MCF 10A (cell line): ENCODE measurements around the gene TRIM67. TPM values are rescaled to one million over a fixed set of nuclear protein-coding genes. Genes with fewer than 3 reads are reported as not detected.

ENCODE experiments used
- BruUV-seq: library from RNA; stranded (reverse); fragments of 400-500 nt; replicated peaks from 2 replicates; lab custom pipeline; 2021; lab: Mats Ljungman, UMichigan
- CTCF ChIA-PET: fragments of 300-600 bp; sonication (Branson Sonifier 250); formaldehyde crosslinking; extraction: SDS; loops from one replicate; lab custom pipeline; 2021; ENCODE audit warnings: antibody characterized with exemption, inconsistent platforms; lab: Yijun Ruan, JAX
- POLR2A ChIA-PET: fragments of 300-600, 350-650 bp; sonication (Branson Sonifier 250); formaldehyde crosslinking; extraction: SDS; loops from one replicate; lab custom pipeline; 2020; ENCODE audit warnings: antibody characterized with exemption, inconsistent platforms; lab: Yijun Ruan, JAX
- DNase-seq: peaks from one replicate; pipeline ENCODE4 v3.0.0-alpha.2; 2018; ENCODE audit not compliant: unreplicated experiment
- H3K27ac Mint-ChIP-seq: one replicate; pipeline ENCODE4 v1.8.0; 2022; ENCODE audit warnings: mild to moderate bottlenecking, low read depth, mixed read lengths; ENCODE audit not compliant: unreplicated experiment
- H3K27me3 Mint-ChIP-seq: one replicate; pipeline ENCODE4 v1.8.0; 2022; ENCODE audit warnings: mixed read lengths; ENCODE audit not compliant: insufficient read depth, unreplicated experiment
- H3K36me3 Mint-ChIP-seq: one replicate; pipeline ENCODE4 v1.8.0; 2022; ENCODE audit warnings: mild to moderate bottlenecking, moderate library complexity, mixed read lengths; ENCODE audit not compliant: insufficient read depth, unreplicated experiment
- H3K4me1 Mint-ChIP-seq: one replicate; pipeline ENCODE4 v1.8.0; 2022; ENCODE audit warnings: mixed read lengths; ENCODE audit not compliant: insufficient read depth, unreplicated experiment
- H3K4me3 Mint-ChIP-seq: one replicate; pipeline ENCODE4 v1.8.0; 2022; ENCODE audit warnings: mild to moderate bottlenecking, moderate library complexity, mixed read lengths; ENCODE audit not compliant: unreplicated experiment
- H3K9me3 Mint-ChIP-seq: one replicate; pipeline ENCODE4 v1.8.0; 2022; ENCODE audit warnings: mixed read lengths; ENCODE audit not compliant: unreplicated experiment
- intact Hi-C: fragments of 100-400 bp; cut with micrococcal nuclease; formaldehyde crosslinking; loops from 2 replicates; pipeline ENCODE4 v1.14.1; 2022
- total RNA-seq: library from RNA; stranded (reverse); gene quantifications from 2 replicates; pipeline ENCODE4 v1.2.3, GENCODE V29; 2022
- TF ChIP-seq, protein P1 (sequence below): fragments of 200-600 bp; IDR thresholded peaks from one replicate; pipeline ENCODE4 v1.8.0; 2022; ENCODE audit warnings: antibody characterized with exemption, mild to moderate bottlenecking; ENCODE audit not compliant: unreplicated experiment

The TRIM67 gene
- total RNA-seq, 1 experiment from 2014 or later = not detected

DNA sequence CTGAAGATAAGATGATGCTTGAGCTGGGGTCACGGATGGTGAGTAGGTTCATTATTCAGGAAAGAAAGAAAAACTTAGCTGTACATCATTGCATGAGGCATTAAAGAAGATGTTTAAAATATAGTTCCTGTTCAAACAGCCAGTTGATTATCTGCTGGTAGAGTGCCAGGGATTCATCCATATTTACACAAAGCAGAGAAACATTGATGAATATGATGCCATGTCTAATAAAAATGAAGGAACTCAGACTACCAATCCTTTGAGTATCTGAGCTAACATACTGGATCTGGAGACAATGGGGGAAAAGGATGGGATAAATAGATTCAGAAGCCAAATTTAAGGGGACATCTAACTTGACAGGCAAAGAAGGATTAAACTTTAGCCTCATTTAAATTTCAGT lies 14.6 kb downstream of the TRIM67 start:
- H3K9me3 Mint-ChIP-seq = no peaks in the 10 kb centered on the region
- peaks cover 48% of the 10 kb centered on the region for H3K27me3 Mint-ChIP-seq
- BruUV-seq = no TSS peak

DNA sequence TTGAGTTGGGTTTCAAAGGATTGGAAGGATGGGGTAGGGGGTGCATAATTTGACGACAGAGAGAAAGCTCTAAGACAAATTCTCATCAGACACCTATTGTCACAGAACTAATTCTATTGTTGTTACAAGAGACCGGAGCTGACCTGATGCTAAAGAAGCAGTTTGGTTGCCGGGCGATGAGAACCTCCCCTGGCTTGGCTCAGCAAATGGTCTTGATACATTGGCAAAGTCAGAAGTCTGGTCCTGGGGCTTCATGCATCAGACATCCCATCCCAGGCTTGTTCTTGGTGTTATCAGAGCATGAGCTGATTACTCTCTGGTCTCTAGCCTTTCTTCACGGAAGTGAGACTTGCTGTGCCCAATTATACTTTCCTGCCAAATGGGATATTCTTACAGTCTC lies 15.4 kb downstream of the TRIM67 start:
- ChIA-PET CTCF (interaction anchor here (0.7 to 1.1 kb wide), 4 partner anchors 11 to 145 kb away, joined by 3 to 6 read pairs (median 3); no protein-coding TSS in a partner anchor), POLR2A (interaction anchor here (0.7 to 3.3 kb wide), 4 partner anchors 11 to 237 kb away, joined by 3 to 16 read pairs (median 4); partner anchors contain the start of gene FAM89A)
- intact Hi-C loops = no loop called here
- no peak overlapping the region for H3K27ac Mint-ChIP-seq
- TF ChIP-seq, protein P1, sequence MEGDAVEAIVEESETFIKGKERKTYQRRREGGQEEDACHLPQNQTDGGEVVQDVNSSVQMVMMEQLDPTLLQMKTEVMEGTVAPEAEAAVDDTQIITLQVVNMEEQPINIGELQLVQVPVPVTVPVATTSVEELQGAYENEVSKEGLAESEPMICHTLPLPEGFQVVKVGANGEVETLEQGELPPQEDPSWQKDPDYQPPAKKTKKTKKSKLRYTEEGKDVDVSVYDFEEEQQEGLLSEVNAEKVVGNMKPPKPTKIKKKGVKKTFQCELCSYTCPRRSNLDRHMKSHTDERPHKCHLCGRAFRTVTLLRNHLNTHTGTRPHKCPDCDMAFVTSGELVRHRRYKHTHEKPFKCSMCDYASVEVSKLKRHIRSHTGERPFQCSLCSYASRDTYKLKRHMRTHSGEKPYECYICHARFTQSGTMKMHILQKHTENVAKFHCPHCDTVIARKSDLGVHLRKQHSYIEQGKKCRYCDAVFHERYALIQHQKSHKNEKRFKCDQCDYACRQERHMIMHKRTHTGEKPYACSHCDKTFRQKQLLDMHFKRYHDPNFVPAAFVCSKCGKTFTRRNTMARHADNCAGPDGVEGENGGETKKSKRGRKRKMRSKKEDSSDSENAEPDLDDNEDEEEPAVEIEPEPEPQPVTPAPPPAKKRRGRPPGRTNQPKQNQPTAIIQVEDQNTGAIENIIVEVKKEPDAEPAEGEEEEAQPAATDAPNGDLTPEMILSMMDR = no peak
- no peaks in the 10 kb centered on the region for H3K9me3 Mint-ChIP-seq
- no peak for DNase-seq
- no TSS peak for BruUV-seq
- peaks cover 56% of the 10 kb centered on the region for H3K27me3 Mint-ChIP-seq
- no peaks in the 10 kb centered on the region for H3K36me3 Mint-ChIP-seq
- peaks cover 4% of the 10 kb centered on the region for H3K4me1 Mint-ChIP-seq
- H3K4me3 Mint-ChIP-seq = no peak overlapping the region

More for the DNA sequence above, 14.6 kb downstream of the TRIM67 start:
- Mint-ChIP-seq H3K4me3 (no peak overlapping the region), H3K36me3 (no peaks in the 10 kb centered on the region), H3K27ac (no peak overlapping the region), H3K4me1 (peaks cover 11% of the 10 kb centered on the region)
- intact Hi-C loops = no loop called here
- DNase-seq = no peak
- CTCF ChIA-PET = interaction anchor here (1.1 kb wide), 1 partner anchor 10 kb away, joined by 3 read pairs; no protein-coding TSS in a partner anchor
- POLR2A ChIA-PET = interaction anchor here (0.6 kb wide), 1 partner anchor 304 kb away, joined by 4 read pairs; no protein-coding TSS in a partner anchor
- TF ChIP-seq, protein P1 = no peak

DNA sequence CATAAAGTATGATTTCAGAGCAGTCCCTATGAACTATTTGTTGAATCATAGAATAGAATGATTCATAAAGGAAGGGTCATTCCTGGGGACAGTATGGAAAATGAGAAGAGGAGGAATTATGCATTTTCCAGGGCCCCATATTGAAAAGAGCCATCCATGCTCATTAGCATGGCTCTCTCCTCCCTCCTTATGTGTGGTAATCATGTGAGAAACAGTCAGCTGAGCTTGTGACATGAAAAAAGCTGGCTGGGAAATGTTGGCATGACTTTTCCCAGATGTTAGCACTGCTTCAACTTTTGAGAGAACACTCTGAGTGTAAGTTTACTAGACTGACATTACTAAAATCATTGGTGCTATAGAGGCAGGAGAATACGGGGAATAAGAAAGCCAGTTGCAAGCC lies 16.1 kb downstream of the TRIM67 start:
- H3K4me3 Mint-ChIP-seq = no peak overlapping the region
- BruUV-seq = no TSS peak
- intact Hi-C loops = no loop called here
- TF ChIP-seq, protein P1 = no peak
- H3K36me3 Mint-ChIP-seq = no peaks in the 10 kb centered on the region
- CTCF ChIA-PET = interaction anchor here (1.1 kb wide), 1 partner anchor 29 kb away, joined by 6 read pairs; no protein-coding TSS in a partner anchor
- H3K27ac Mint-ChIP-seq = no peak overlapping the region
- peaks cover 63% of the 10 kb centered on the region for H3K27me3 Mint-ChIP-seq
- no peaks in the 10 kb centered on the region for H3K9me3 Mint-ChIP-seq
- POLR2A ChIA-PET = interaction anchor here (1.1 to 3.3 kb wide), 3 partner anchors 12 to 237 kb away, joined by 3 to 16 read pairs (median 5); partner anchors contain the start of gene FAM89A
- DNase-seq = no peak
- H3K4me1 Mint-ChIP-seq = no peaks in the 10 kb centered on the region

DNA sequence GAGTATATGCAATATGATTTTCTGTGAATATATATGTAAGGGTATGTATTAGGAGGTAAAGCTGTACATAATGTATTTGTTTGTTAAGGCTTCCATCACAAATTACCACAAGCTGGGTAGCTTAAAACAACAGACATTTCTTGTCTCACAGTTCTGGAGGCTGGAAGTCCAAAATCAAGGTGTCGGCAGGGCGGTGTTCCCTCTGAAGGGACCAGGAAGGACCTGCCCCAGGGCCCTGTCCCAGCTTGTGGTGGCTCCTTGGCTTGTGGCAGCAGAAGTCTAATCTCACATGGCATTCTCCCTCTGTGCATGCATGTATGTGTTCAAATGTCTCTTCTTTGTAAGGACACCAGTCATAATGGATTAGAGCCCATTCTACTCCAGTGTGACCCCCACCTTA lies 17.1 kb downstream of the TRIM67 start:
- POLR2A ChIA-PET = interaction anchor here (3.3 kb wide), 1 partner anchor 13 kb away, joined by 16 read pairs; no protein-coding TSS in a partner anchor
- intact Hi-C loops = no loop called here
- H3K4me1 Mint-ChIP-seq = no peaks in the 10 kb centered on the region
- H3K27ac Mint-ChIP-seq = no peak overlapping the region
- no peaks in the 10 kb centered on the region for H3K36me3 Mint-ChIP-seq
- TF ChIP-seq, protein P1 = no peak
- BruUV-seq = no TSS peak
- peaks cover 68% of the 10 kb centered on the region for H3K27me3 Mint-ChIP-seq
- H3K9me3 Mint-ChIP-seq = no peaks in the 10 kb centered on the region
- CTCF ChIA-PET = interaction anchor here (0.6 to 1.2 kb wide), 4 partner anchors 20 to 85 kb away, joined by 3 to 5 read pairs (median 4); no protein-coding TSS in a partner anchor
- no peak overlapping the region for H3K4me3 Mint-ChIP-seq
- DNase-seq = no peak
